DND-41 (cell line): Measurements from ENCODE around the gene SHB.

Experiments
- CTCF ChIP-seq: IDR thresholded peaks from 2 replicates; pipeline ENCODE4 v1.5.1; 2012; ENCODE audit warnings: borderline replicate concordance, low read length, moderate library complexity, mild to moderate bottlenecking; ENCODE audit not compliant: poor library complexity, severe bottlenecking; ENCODE audit errors: extremely low read depth
- EZH2 ChIP-seq: IDR thresholded peaks from 3 replicates; pipeline ENCODE4 v1.6.1; 2012; ENCODE audit warnings: borderline replicate concordance, low read depth, mild to moderate bottlenecking, moderate library complexity, low read length, inconsistent platforms; ENCODE audit not compliant: severe bottlenecking

DNA sequence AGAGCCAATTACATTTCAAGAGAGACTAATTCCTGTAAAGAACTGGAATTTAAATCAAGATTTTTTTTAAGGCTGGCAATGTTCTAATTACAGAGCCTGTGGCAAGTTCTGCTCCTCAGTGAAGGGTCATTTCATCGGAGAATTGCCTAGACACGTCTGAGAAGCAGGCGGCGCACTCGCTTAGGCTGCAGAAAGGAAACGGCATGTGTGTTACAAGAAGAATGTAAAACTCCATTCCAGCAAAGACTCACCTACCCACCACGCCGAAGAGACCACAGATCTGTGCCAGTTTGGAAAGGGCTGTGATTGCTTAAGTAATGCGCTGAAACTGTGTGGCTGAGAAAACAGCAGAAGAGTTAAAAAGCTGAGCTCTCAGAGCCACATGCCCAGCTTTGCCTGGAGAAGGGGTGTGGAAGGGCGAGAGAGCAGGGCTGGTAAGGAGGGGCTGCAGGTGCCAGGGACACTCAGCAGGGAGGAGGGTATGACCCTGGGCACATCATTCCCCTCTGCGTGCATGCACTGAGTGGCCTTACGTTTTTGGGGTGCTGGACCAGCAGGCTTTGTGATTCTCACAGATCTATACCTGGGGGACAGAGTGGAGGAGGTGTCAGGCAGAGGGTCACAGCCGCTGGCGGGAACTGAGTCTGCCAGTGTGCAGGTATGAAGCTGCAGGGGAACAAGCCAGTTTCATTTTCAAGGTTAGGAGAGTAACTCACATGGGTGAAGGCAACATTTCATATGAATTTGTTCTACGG lies 147.3 kb downstream of the SHB start:
- no peak for TF ChIP-seq CTCF
- TF ChIP-seq EZH2: no peak
